GM18907 (cell line): Measurements from ENCODE around the gene TGFBR3.

Experiments
- ATAC-seq: cut with Tn5 transposase; IDR thresholded peaks from one replicate; pipeline ENCODE4 v1.9.1; 2021; ENCODE audit warnings: mild to moderate bottlenecking, moderate library complexity; ENCODE audit not compliant: unreplicated experiment

The TGFBR3 gene

DNA sequence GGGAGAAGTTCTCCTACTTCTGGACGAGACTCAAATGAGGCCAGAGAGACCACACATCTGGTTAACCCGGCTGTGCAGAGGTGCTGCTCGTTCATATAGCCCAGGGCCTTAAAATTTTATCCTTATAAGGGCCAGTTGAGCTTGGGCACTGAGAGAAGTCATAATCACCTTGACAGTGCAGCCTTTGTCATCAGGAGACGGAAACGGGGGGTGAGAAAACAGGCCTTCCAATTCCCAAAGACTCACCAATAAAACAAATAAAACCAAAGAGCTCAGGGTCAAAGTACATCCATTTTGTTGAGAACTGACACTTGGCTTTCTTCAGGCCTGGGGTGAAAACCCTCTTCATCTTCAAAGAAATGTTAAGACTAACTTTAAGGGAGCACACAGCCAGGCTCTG lies 167.1 kb downstream of the TGFBR3 start:
- no peak for ATAC-seq

DNA sequence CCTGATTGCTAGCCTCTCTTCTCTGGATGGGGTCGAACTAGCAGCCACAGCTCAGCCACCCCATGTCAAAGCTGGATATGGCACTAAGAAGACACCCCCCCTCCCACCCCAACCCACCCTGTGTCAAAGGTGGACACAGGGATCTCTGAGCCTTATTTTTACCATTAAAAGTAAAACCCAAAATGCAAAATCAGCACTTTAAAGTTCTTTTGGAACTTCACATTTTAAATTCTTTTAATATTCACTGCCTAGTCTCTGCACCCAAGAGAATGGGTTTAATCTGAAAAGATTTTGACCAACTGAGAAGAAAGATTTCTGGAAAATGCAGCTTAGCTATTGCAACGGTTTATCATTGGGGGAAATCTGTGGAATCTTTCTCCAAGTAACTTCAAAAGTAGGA lies 167.6 kb downstream of the TGFBR3 start:
- no peak for ATAC-seq

- no peak for ATAC-seq
Observed at GRCh38 chr1:91717839-91718238, 168.1 kb downstream of the TGFBR3 start.

DNA sequence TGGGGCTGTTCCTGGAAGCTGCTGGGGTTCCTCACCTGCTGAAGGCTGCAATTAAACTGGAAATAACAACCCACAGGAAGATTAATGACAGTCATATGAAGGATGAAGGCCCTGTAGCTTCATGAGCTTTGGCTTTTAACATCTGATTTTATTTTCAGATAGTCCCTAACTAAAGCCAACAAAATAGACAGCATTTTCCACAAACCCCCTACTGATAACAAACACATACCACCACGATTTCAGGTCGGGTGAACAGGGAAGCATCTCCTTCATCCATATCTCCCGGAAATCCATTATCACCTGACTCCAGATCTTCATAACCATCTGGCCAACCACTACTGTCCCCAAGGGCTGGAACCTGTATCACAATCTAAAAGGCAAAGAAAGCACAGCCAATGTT lies 169.6 kb downstream of the TGFBR3 start:
- no peak for ATAC-seq

GRCh38 chr1:91715416-91716000 lies 170.4 kb downstream of the TGFBR3 start:
- ATAC-seq, result no peak

GRCh38 chr1:91714867-91715381 lies 171.0 kb downstream of the TGFBR3 start:
- ATAC-seq, result no peak

GRCh38 chr1:91712981-91713841 lies 172.7 kb downstream of the TGFBR3 start:
- peak; percentile 79 for ATAC-seq

DNA sequence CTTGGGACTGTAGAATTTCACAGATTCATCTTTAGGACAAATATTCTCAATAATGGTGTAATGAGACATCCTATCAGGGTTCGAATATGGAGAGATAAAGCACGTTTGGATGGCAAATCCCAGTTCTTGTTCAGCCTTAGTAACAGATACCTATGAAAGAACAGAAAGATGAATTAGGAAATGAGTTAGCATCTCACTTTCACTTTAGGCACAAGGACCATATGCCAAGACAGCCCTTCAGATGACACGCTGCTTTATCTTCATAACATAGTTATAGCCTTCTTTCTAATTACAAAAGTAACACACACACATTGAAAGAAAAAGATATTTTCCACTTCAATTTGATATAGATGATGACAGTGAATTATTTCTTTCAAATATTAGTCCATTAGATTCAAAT lies 173.6 kb downstream of the TGFBR3 start:
- no peak for ATAC-seq

DNA sequence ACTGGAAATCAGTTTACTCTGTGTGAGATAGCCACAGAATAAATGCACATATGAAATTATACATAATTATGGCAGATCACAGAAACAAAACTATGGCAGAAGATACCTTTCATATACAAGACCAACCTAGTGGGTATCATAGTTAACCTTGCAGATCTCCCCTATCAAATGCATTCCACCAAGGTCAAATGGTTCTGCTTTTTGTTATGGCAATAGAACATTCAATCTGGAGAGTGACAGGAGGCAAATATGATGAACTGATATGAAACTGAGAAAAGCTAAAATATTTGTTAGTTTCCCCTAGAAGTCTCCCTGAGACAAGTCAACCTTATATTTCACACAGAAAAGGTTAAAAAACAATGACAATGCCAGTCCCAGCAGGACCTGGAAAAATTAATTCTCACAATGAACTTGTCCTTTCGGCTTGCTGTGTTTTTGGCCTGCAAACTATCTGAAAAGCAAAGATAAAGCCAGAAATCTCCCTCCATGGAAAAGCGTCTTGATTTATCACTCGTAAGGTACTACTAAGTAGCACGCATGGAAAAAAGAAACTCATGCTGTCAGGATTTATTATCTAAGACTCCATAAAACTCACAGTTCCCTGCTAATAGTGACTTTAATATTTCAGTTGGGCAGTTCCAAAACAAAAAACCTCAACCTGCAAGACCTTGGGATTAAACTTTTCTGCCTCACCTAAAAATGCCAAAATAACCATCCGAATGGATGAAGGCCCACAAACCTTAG lies 174.3 kb downstream of the TGFBR3 start:
- ATAC-seq, result no peak

GRCh38 chr1:91710261-91710660 lies 175.7 kb downstream of the TGFBR3 start:
- ATAC-seq, result no peak

DNA sequence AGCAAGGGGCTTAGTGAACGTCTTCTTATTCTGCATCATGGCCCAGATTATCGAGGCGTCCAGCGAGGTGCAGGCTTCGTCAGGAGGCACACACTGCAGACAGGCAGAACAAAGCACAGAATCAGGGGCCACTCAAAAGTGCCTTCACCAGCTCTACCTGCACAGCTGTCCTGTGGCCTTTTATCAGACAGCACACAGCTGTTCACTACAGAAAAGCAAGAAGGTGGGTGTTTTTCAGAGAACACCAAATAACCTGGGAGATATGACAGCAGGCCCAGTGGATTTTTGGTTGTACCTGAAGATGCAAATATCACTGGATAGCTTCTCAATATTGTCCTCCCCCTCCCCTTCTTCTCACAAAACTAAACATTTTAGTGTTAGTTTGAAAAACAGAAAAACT lies 177.3 kb downstream of the TGFBR3 start:
- ATAC-seq, result no peak

GRCh38 chr1:91707890-91708218 lies 178.1 kb downstream of the TGFBR3 start:
- ATAC-seq, result no peak

DNA sequence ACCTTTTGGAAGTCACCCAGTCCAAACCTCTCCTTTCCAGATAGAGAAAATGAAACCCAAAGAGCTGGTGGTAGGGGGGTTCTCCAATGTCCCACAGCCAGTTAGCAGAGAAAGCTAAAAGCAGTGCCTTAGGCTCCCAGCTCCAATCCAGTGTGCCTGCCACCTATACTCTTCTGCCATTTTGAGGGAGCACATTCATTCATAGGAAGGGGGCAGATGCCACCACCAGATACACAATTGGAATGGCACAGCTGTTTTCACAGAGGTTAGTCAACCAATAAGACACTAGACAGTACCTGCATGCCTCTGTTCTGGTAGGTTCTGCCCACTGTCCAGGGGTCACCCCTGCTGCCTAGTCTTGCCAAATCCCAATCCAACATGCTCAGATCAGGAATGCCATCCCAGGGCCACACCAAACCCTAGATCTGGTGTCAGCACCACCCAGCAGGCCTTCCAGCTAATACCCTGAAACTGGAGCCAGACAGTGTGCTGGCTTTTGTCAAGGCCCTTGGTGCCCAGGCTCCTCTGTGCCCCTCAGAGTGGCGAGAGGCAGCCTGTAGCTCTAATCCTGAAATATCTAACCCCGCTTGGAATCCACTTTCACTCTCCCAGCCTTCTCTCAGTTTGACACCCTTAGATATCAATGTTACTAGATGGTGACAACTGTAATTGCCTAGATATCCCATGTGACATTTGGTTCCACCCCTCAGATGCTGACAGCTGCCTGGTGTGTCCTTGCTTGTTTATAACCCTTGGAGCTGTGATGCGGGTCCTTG lies 178.6 kb downstream of the TGFBR3 start:
- no peak for ATAC-seq

DNA sequence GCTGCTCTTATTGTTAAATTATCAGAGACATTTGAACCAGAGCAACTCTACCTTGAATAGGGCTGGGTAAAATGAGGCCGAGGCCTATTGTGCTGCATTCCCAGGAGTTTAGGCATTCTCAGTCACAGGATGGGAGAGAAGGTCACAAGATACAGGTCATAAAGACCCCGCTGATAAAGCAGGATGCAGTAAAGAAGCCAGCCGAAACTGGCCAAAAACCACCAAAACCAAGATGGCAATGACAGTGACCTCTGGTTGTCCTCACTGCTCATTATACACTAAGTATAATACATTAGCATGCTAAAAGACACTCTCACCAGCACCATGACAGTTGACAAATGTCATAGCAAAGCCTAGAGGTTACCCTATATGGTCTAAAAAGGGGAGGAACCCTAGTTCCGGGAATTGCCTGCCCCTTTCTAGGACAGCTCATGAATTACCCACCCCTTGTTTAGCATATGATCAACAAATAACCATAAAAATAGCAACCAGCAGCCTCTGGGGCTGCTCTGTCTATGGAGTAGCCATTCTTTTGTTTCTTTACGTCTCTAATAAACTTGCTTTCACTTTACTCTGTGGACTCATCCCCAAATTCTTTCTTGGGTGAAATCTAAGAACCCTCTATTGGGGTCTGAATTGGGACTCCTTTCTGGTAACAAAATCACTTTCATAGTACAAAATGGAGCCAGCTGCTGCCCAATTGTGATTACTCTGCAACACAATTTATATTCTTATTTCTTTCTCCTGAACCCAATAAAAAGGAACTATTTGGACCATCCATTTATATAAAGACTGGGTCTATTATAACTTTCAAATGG lies 179.6 kb downstream of the TGFBR3 start:
- ATAC-seq, result no peak

- no peak for ATAC-seq
Observed at GRCh38 chr1:91704746-91705145, 181.2 kb downstream of the TGFBR3 start.

DNA sequence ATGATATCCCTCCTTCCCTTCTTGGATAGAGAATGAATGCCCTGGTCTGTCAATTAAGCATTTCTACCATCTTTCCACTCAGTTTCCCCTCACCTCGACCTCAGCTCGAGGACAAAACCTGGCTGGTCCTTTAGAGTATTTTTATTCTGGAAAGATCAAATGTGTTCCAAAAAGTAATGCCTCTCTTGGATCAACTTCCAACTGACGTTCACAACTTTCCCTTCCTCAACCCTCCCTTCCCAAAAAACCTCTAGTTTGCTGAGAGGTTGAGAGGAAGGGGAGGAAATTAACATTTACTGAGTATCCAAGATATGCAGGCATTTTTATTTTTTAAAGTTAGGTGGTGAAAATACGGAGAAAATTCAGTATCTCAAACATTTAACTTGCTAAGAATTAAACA lies 182.9 kb downstream of the TGFBR3 start:
- ATAC-seq, result no peak

DNA sequence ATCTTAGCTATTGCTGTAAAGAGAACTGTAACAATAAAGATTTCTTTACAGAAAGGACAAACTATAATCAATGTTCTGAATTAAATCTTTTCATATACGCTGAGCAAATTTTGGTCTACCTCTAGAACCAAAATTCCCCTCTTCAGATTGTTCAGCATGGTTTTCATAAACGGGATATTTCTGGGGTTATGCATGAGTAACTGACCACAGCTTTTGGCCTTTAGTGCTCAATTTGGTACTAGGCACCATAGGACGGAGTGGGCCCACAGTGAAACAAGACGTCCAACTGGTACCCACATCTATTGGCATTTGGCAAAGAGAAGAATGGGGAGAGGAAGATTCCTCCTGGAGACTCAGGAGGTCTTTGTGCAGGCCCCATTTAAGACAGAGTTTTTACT lies 184.5 kb downstream of the TGFBR3 start:
- ATAC-seq, result no peak

- ATAC-seq, result no peak
Observed at GRCh38 chr1:91700771-91701471, 185.0 kb downstream of the TGFBR3 start.

- no peak for ATAC-seq
Observed at GRCh38 chr1:91700332-91700731, 185.6 kb downstream of the TGFBR3 start.
